Measurements from ENCODE around the gene FRMD1.

GRCh38 chr6:168048724-168049025 is 30.3 kb downstream of the FRMD1 start:
- TF ChIP-seq POLR2A (IDR thresholded peaks at IDR 0.05) (no peak), EP300 (IDR thresholded peaks at IDR 0.05) (no peak)
- TF ChIP-seq, protein P1, sequence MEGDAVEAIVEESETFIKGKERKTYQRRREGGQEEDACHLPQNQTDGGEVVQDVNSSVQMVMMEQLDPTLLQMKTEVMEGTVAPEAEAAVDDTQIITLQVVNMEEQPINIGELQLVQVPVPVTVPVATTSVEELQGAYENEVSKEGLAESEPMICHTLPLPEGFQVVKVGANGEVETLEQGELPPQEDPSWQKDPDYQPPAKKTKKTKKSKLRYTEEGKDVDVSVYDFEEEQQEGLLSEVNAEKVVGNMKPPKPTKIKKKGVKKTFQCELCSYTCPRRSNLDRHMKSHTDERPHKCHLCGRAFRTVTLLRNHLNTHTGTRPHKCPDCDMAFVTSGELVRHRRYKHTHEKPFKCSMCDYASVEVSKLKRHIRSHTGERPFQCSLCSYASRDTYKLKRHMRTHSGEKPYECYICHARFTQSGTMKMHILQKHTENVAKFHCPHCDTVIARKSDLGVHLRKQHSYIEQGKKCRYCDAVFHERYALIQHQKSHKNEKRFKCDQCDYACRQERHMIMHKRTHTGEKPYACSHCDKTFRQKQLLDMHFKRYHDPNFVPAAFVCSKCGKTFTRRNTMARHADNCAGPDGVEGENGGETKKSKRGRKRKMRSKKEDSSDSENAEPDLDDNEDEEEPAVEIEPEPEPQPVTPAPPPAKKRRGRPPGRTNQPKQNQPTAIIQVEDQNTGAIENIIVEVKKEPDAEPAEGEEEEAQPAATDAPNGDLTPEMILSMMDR (IDR thresholded peaks at IDR 0.05), result no peak
